Measurements from ENCODE around the gene BDNF.
"Not testable (repeated sequence)": the region's sequence is repeated elsewhere in the genome, so short reads cannot be mapped to it uniquely, and the experiment has no call there.

DNA sequence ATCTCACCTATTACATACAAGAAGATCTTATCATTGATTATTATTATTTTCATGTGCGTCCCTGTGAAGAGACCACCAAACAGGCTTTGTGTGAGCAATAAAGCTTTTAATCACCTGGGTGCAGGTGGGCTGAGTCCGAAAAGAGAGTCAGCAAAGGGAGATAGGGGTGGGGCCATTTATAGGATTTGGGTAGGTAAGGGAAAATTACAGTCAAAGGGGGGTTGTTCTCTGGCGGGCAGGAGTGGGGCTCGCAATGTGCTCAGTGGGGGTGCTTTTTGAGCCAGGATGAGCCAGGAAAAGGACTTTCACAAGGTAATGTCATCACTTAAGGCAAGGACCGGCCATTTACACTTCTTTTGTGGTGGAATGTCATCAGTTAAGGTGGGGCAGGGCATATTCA is 71.2 kb downstream of the BDNF start:
- TF ChIP-seq EP300, POLR2A (IDR thresholded peaks at IDR 0.05): not testable (repeated sequence)
- TF ChIP-seq, protein P1, sequence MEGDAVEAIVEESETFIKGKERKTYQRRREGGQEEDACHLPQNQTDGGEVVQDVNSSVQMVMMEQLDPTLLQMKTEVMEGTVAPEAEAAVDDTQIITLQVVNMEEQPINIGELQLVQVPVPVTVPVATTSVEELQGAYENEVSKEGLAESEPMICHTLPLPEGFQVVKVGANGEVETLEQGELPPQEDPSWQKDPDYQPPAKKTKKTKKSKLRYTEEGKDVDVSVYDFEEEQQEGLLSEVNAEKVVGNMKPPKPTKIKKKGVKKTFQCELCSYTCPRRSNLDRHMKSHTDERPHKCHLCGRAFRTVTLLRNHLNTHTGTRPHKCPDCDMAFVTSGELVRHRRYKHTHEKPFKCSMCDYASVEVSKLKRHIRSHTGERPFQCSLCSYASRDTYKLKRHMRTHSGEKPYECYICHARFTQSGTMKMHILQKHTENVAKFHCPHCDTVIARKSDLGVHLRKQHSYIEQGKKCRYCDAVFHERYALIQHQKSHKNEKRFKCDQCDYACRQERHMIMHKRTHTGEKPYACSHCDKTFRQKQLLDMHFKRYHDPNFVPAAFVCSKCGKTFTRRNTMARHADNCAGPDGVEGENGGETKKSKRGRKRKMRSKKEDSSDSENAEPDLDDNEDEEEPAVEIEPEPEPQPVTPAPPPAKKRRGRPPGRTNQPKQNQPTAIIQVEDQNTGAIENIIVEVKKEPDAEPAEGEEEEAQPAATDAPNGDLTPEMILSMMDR (IDR thresholded peaks at IDR 0.05) = not testable (repeated sequence)
